ENCODE results near the gene MGLL.
"Not testable (repeated sequence)": the region's sequence is repeated elsewhere in the genome, so short reads cannot be mapped to it uniquely, and the experiment has no call there.

MGLL gene

GRCh38 chr3:127718245-127718915, 103.9 kb downstream of the MGLL start:
- no peak for DNase-seq

GRCh38 chr3:127717357-127718244, 104.7 kb downstream of the MGLL start:
- DNase-seq = no peak

DNA sequence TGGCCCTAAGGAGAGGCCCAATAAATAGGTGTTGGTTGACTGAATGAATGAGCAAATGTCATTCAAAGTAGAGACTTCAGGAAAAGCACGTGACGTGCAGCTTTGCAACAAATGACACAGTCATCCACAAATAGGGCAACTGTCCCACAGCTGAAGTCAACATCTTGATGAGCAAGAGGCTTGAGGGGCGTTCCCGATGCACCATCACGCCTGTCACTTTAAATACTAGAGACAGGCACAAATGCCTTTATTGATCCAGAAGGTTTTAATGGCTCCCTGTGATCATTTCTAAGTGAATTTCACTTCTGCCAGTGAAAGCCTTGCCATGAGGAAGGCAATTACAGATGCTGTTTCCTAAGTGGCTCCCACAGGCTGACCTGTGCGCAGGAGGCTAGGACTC, 105.9 kb downstream of the MGLL start:
- DNase-seq = no peak

GRCh38 chr3:127715532-127715931, 106.8 kb downstream of the MGLL start:
- DNase-seq = no peak

GRCh38 chr3:127714866-127715265, 107.4 kb downstream of the MGLL start:
- DNase-seq = no peak

DNA sequence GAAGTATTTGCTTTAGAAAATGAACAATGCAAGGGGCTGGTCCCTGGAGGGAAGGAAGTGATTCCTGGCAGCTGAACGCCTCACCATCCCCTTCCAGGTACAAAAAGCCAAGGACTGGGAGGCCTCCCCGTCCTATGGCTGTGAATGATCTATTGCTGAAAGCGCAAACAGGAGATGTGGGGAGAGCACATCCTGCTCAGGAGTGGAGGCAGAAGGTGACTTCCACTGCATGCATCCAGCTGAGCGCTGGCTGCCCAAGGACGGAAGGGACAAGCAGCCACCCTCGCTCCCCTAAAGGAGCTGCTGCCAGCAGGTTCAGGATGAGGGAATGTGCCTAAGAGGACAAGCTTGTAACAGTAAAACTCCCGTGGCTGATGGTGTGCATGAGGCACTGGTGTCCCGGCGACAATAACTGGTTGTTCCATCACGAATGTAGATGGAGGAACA, 108.2 kb downstream of the MGLL start:
- DNase-seq = no peak

GRCh38 chr3:127712881-127713771, 109.2 kb downstream of the MGLL start:
- no peak for DNase-seq

DNA sequence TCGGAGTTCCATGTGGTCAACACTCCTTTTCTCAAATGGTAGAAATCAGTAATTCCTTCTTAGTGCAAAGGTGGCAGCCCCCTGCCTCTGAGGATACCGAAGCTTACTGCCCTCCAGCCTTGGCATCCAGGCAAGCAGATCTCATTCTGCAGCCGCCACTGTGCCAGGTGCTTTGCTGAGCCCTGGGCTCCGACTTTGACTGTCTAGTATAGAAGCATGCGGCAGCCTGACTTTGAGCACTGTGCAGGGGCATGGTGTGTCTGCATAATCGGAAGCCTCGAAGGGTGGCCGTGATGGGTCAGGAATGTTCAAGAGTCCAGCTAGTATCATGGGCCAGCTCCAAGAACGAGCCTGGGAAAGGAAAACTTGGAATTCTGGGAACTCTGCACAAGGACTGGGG, 109.9 kb downstream of the MGLL start:
- no peak for DNase-seq

DNA sequence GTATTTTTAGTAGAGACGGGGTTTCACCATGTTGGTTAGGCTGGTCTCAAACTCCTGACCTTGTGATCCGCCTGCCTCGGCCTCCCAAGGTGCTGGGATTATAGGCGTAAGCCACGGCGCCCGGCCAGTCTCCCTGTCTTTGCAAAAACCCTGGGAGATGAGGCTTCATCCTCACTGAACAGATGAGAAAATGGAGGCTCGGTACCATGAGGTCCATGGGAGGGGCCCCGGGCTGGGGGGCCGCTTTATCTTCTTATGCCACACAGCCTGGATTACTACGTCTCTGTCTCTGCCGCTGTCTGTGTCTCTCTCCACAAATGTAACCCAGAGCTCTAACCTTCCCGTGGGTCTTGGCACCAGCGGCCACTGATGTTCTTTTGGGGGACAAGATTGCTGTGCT, 110.4 kb downstream of the MGLL start:
- no peak for DNase-seq

GRCh38 chr3:127711021-127711695, 111.2 kb downstream of the MGLL start:
- no peak for DNase-seq

DNA sequence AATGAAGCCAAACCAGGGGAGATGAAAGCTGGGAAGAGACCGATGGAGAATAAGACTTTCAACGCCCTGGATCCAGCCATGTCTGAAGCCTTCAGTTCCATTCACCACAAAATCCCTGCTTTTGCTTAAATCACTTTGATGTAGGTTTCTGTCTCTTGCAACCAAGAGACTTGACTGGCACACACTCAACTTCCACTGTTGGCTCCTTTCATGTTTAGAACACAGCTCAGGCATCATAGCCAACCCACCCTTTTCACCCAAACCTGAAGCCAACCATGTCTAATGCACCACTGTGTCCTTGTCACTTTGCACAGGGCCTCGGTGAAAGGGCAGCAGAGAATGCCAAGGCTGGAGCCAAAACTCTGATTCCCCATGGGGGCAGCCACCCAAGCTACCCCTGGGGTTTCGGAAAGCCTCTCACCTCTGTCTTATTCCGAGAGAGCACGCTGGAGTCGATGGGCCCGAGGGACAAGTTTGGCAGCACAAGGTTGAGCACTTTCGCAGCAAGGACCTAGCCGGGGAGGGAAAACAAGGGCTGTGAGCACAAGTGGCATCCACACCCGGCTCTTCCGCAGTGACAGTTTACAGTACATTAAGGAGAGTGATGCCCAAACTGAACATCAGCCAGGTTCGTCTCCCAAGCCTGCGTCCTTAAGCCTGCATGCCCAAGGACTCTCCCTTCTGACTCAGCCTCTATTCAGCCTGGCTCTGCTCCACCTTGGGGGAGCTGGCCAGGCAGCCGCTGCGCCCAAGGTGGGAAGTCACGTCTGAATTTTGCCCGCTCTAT, 112.0 kb downstream of the MGLL start:
- DNase-seq = no peak

GRCh38 chr3:127709320-127710060, 112.8 kb downstream of the MGLL start:
- DNase-seq = no peak

DNA sequence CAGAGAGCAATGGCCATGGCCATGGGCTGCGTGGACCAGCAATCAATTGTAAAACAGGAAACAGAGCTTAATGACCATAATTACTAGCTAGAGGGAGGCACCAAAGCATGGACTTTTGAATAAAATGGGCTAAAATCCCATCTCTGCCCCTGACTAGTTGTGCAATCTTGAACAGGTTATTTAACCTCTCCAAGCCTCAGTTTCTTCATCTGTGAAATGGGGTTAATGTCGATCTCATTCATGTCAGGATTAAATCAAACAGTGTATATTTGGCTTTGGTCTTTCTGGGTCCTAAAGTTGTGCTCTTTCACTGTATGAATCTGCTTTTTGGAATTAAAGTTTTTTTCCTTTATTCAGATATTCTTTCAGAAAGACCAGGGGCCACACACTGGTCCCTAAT, 113.5 kb downstream of the MGLL start:
- no peak for DNase-seq

DNA sequence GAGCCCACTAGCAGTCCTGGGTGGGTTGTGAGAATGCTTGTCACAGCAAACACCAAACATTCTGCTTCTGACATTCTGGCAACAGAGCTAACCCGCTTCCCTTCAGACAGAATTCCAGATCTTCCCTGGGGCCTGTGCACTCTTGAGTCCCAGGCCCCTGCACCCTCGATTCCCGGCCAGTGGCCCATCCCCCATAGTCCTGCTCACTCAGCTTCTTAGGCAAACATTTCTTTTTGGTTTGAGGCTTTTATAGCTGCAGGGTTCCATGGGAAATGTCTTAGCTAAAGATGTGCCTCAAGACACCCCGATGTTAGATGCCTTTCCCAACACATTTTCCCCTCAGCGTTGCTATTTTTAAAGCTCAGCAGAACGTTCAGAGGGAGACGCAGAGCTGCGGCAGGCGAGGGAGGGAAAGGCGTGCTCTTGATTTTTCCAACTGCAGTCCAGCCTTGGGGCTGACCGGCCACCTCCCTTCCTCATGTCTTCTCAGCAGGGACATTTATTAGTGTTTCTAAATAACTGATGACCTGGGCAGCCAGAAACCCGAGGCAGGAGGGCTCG, 114.4 kb downstream of the MGLL start:
- DNase-seq = no peak

DNA sequence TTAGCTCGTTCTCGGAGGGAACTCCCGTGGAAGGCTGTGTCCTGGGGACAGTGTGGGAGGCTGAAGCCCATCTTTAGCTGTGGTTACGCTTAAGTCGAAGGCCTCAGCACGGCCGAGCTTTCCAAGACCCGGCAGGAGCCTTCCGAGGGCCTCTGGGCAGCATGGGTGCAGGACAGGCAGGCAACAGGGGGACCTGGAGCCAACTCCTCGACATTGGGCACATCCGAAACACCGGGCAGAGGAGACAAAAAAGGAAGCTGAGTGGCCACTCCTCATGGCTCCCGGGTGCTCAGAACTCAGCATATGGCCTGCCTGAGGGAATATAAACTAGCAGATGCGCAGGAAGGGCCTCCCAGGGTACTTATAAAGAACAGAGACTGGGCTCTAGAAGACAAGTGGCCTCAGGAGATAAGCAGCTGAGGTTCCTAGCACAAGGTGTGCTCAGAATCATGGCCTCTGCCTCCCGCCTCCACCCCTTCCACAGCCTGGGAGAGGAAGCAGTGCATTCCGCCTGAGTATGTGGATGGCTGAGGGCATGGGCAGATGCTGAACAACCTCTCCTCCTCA, 115.4 kb downstream of the MGLL start:
- no peak for DNase-seq

GRCh38 chr3:127706312-127706711, 116.0 kb downstream of the MGLL start:
- DNase-seq = no peak

- DNase-seq = not testable (repeated sequence)
Observed at GRCh38 chr3:127704840-127705239, 117.5 kb downstream of the MGLL start.

DNA sequence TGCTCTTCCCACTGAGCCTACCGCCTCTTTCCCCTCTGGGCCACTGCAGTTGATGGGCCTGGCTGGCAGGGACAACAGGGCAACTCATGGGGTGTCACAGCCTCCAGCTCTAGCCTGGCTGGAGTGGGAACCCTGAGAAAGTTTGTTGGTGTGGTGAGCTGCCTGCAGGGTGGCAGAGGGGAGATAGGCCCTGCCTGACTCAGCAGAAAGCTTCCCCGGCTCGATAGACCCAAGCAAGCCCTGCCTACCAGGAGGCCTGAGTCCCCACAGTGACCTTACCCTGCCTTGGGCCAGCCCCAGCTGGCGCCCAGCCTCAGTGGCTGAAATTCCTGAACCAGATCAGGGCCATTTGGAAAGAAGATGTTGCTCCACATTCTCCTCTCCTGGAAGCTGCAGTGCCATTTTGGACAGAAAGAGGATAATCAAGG, 120.2 kb downstream of the MGLL start:
- DNase-seq = no peak

DNA sequence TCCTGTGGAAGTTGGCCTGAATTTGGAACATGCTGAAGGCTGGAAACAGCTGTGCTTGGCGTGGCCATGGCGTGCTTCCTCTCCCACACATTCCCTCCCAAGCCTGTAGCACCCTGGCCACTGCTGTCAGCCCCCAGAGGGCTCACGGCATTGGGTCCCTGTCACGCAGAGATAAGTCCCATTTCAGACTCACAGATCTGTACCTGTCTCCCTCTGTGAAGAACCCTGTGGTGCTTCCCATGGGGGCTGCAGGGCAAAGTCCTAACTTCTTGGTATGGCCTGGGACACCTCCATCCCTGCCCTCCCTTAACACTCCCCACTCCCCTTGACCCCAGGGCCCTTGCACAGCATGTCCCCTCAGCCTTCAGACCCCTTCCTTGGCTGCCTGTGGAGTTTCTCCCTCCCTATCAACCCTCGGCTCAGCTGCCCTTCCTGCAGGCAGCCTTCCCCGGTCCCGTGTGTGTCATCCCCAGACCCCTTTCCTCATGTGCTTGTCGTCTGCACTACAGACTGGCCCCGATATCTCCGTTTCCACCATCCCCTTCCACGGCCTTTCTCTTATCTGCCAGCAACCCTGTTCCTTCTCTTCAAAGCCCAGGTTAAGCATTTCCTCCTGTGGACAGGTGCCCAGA, 120.9 kb downstream of the MGLL start:
- DNase-seq = no peak

DNA sequence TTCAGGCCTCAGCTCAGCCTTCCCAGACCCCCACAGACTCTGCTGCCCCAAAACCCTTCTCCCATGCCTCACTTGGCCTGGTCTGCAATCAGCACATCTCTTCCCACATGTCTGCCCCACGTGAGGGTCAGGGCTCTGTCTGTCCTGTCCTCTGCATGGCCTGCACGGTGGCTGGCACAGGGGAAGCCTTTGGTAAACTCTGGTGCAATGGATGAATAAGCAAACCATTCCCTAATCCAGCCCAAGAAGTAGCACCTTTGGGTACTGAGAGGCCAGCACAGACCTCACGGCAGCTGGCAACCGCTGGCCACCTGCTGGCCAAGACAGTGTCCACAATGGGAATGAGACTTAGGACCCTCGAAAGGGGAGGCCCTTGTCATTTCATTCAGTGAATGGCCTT, 121.9 kb downstream of the MGLL start:
- no peak for DNase-seq
